GM23248 (cell line): ENCODE results near the gene TNFRSF19. TPM values are rescaled to one million over a fixed set of nuclear protein-coding genes. Genes with fewer than 3 reads are reported as not detected.

Experiments used
- DNase-seq: peaks from one replicate; pipeline ENCODE4 v3.0.0-alpha.2; 2015
- H2AFZ ChIP-seq: fragments of 200-600 bp; sonication (generic); 2 replicates; pipeline ENCODE4 v1.6.1; 2016; ENCODE audit warnings: antibody characterized with exemption
- H3F3A ChIP-seq: fragments of 200-600 bp; sonication (generic); 2 replicates; pipeline ENCODE4 v1.6.1; 2016; ENCODE audit warnings: mild to moderate bottlenecking, antibody characterized with exemption, mixed run types; ENCODE audit not compliant: insufficient read depth
- H3K27ac ChIP-seq: fragments of 200-600 bp; sonication (generic); 2 replicates; pipeline ENCODE4 v1.5.1; 2016; ENCODE audit warnings: mild to moderate bottlenecking
- H3K27me3 ChIP-seq: fragments of 200-600 bp; sonication (generic); replicated peaks from 2 replicates; pipeline ENCODE4 v1.6.1; 2016; ENCODE audit warnings: mild to moderate bottlenecking; ENCODE audit not compliant: insufficient read depth
- H3K36me3 ChIP-seq: fragments of 200-600 bp; sonication (generic); 2 replicates; pipeline ENCODE4 v1.6.1; 2016; ENCODE audit warnings: low read depth, mild to moderate bottlenecking
- H3K4me1 ChIP-seq: fragments of 200-600 bp; sonication (generic); 2 replicates; pipeline ENCODE4 v1.6.1; 2016; ENCODE audit warnings: mild to moderate bottlenecking; ENCODE audit not compliant: insufficient read depth
- H3K4me2 ChIP-seq: fragments of 200-600 bp; sonication (generic); one replicate; pipeline ENCODE4 v1.6.1; 2016; ENCODE audit warnings: mild to moderate bottlenecking; ENCODE audit not compliant: unreplicated experiment
- H3K4me3 ChIP-seq: fragments of 200-600 bp; sonication (generic); 2 replicates; pipeline ENCODE4 v1.5.1; 2016; ENCODE audit warnings: mild to moderate bottlenecking
- H3K79me2 ChIP-seq: fragments of 200-600 bp; sonication (generic); 2 replicates; pipeline ENCODE4 v1.6.1; 2016; ENCODE audit warnings: mild to moderate bottlenecking; ENCODE audit not compliant: insufficient read depth
- H3K9ac ChIP-seq: fragments of 200-600 bp; sonication (generic); 2 replicates; pipeline ENCODE4 v1.6.1; 2016; ENCODE audit warnings: mild to moderate bottlenecking
- H3K9me2 ChIP-seq: fragments of 200-600 bp; sonication (generic); 2 replicates; pipeline ENCODE4 v1.6.1; 2016; ENCODE audit warnings: mixed run types, mild to moderate bottlenecking, moderate library complexity; ENCODE audit not compliant: insufficient read depth
- H3K9me3 ChIP-seq: fragments of 200-600 bp; sonication (generic); one replicate; pipeline ENCODE4 v1.6.1; 2017; ENCODE audit warnings: low read depth
- H4K20me1 ChIP-seq: fragments of 200-600 bp; sonication (generic); 2 replicates; pipeline ENCODE4 v1.6.0; 2016; ENCODE audit not compliant: insufficient read depth
- EZH2 ChIP-seq: fragments of 200-600 bp; sonication (generic); IDR thresholded peaks from 2 replicates; pipeline ENCODE4 v1.6.1; 2018; ENCODE audit warnings: antibody characterized with exemption, mild to moderate bottlenecking; ENCODE audit not compliant: insufficient read depth, poor library complexity, severe bottlenecking
- EZH2phosphoT487 ChIP-seq: fragments of 200-600 bp; sonication (generic); IDR thresholded peaks from 2 replicates; pipeline ENCODE4 v1.6.1; 2018; ENCODE audit warnings: antibody characterized with exemption, moderate library complexity, mild to moderate bottlenecking, low read depth; ENCODE audit not compliant: insufficient read depth
- WGBS, 2 experiments: methylation state at CpG; one replicate each; pipeline ENCODE4 v1.1.6; 2015 to 2017; ENCODE audit warnings: low lambda C conversion rate in 2 of 2, low coverage in 1 of 2; ENCODE audit errors: missing lambda C conversion rate in 2 of 2; 5-methylcytosine and 5-hydroxymethylcytosine counted together
- in situ Hi-C: fragments of 300-500 bp; cut with MboI; formaldehyde crosslinking; loops from 2 replicates; pipeline ENCODE4 v1.15.0; 2020
- polyA plus RNA-seq: library from polyadenylated mRNA; unstranded; fragments of >200 nt; fragmentation: Nextera tagmentation; extraction: Ambion mirVana; gene quantifications from 2 replicates; pipeline ENCODE4 v1.2.1, GENCODE V29; 2016
- total RNA-seq: library from RNA; depleted of rRNA; stranded (reverse); fragments of >200 nt; shearing (Covaris generic); gene quantifications from 2 replicates; pipeline ENCODE4 v1.2.3, GENCODE V29; 2014

TNFRSF19 gene
- total and polyA plus RNA-seq, 2 experiments from 2014 or later: 3.4 TPM

DNA sequence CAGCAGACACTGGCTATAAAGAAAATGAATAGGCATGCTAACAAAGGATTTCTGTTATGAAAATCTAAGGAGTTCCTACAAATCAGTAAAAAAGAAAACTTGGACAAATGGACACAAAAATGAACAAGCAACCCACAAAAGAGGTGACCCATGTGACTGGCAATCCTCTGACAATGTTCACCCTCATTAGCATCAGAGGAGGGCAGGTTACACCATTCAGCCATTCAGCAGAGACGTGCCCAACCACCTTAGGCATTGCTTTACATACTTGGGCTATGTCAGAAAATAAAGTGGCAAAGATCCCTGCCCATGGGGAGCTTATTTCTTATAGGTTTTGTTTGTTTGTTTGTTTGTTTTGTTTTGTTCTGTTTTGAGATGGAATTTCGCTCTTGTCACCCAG, 46.0 kb downstream of the TNFRSF19 start:
- H3K9me3 ChIP-seq: no peaks in the 10 kb centered on the region
- H3K4me2 ChIP-seq: no peak overlapping the region
- H2AFZ ChIP-seq: no peak overlapping the region
- H3K27ac ChIP-seq: no peak overlapping the region
- no peaks in the 10 kb centered on the region for H3K36me3 ChIP-seq
- peaks cover 30% of the 10 kb centered on the region for H3K4me1 ChIP-seq
- in situ Hi-C loops: no loop called here
- DNase-seq: no peak
- no peaks in the 10 kb centered on the region for H4K20me1 ChIP-seq
- H3K79me2 ChIP-seq: no peaks in the 10 kb centered on the region
- H3K9ac ChIP-seq: no peak overlapping the region
- TF ChIP-seq EZH2: no peak
- no peak for TF ChIP-seq EZH2phosphoT487
- H3K4me3 ChIP-seq: no peak overlapping the region
- 95% methylated on average over 2 of the region's 2 CpGs for WGBS, 2 experiments
- no peaks in the 10 kb centered on the region for H3K27me3 ChIP-seq
- no peaks in the 10 kb centered on the region for H3K9me2 ChIP-seq
- H3F3A ChIP-seq: peaks cover 29% of the 10 kb centered on the region

DNA sequence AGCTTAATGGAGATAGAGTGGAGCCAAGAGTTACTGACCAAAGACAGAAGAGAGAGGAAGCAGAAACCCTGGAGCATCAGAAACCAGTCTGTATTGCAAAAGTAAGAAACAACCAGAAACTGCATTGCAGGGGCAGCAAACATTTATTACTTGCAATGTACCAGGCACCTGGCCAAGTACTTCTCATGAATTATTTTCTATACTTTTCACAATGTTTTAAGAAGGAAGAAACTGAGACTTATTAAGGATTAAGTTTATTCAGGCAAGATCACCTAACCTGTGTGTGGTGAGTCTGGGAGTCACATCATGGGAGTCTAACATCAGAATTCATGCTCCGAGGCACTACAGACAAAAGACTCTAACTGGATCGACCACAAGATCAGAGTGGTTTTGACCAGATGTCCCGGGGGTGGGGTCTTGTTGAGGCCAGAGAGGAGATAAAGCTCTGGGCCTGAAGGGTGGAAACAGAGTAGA, 47.4 kb downstream of the TNFRSF19 start:
- no peaks in the 10 kb centered on the region for H4K20me1 ChIP-seq
- H3K9me3 ChIP-seq: no peaks in the 10 kb centered on the region
- no peaks in the 10 kb centered on the region for H3K9me2 ChIP-seq
- peaks cover 33% of the 10 kb centered on the region for H3K4me1 ChIP-seq
- H2AFZ ChIP-seq: peak overlapping the region; percentile 17; the same call in 1 of the 2 replicates
- no peaks in the 10 kb centered on the region for H3K79me2 ChIP-seq
- H3K36me3 ChIP-seq: no peaks in the 10 kb centered on the region
- WGBS, 2 experiments: 21 to 28% methylated on average over 3 of the region's 3 CpGs
- TF ChIP-seq EZH2phosphoT487: no peak
- TF ChIP-seq EZH2: no peak
- DNase-seq: peak; percentile 51
- H3K4me2 ChIP-seq: peak overlapping the region; percentile 37
- no peaks in the 10 kb centered on the region for H3K27me3 ChIP-seq
- peak overlapping the region; percentile 21; the same call in 1 of the 2 replicates for H3K9ac ChIP-seq
- peak overlapping the region; percentile 40 for H3K27ac ChIP-seq
- H3F3A ChIP-seq: peaks cover 34% of the 10 kb centered on the region
- H3K4me3 ChIP-seq: 0 out of 2 replicates have a peak overlapping the region, but pooled peaks have one; percentile 2
- in situ Hi-C loops: no loop called here

DNA sequence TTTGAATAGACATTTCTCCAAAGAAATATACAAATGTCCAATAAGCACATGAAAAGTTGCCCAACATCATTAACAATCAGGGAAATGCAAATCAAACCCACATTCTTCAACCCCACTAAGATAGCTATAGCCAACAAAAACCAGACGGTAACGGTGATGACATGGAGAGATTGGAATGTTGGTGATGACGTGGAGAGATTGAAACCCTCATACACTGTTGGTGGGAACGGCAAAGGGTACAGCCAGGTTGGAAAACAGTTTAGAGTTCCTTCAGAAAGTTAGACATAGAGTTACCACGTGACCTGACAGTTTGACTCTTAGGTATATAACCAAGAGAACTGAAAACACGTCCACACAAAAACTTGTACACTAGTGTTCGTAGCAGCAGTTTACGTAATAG, 48.1 kb downstream of the TNFRSF19 start:
- H3F3A ChIP-seq: peaks cover 34% of the 10 kb centered on the region
- no peaks in the 10 kb centered on the region for H3K27me3 ChIP-seq
- peaks cover 33% of the 10 kb centered on the region for H3K4me1 ChIP-seq
- TF ChIP-seq EZH2phosphoT487: 0 out of 2 replicates have a peak, but pooled peaks have one; percentile 6
- TF ChIP-seq EZH2: no peak
- H3K36me3 ChIP-seq: no peaks in the 10 kb centered on the region
- no peak overlapping the region for H2AFZ ChIP-seq
- H4K20me1 ChIP-seq: no peaks in the 10 kb centered on the region
- peak overlapping the region; percentile 37 for H3K4me2 ChIP-seq
- peak overlapping the region; percentile 40 for H3K27ac ChIP-seq
- H3K9me2 ChIP-seq: no peaks in the 10 kb centered on the region
- no peaks in the 10 kb centered on the region for H3K79me2 ChIP-seq
- peak; percentile 79 for DNase-seq
- H3K9me3 ChIP-seq: no peaks in the 10 kb centered on the region
- in situ Hi-C loops: no loop called here
- 26 to 27% methylated on average over 8 of the region's 8 CpGs for WGBS, 2 experiments
- H3K4me3 ChIP-seq: no peak overlapping the region
- peak overlapping the region; percentile 21; the same call in 1 of the 2 replicates for H3K9ac ChIP-seq

DNA sequence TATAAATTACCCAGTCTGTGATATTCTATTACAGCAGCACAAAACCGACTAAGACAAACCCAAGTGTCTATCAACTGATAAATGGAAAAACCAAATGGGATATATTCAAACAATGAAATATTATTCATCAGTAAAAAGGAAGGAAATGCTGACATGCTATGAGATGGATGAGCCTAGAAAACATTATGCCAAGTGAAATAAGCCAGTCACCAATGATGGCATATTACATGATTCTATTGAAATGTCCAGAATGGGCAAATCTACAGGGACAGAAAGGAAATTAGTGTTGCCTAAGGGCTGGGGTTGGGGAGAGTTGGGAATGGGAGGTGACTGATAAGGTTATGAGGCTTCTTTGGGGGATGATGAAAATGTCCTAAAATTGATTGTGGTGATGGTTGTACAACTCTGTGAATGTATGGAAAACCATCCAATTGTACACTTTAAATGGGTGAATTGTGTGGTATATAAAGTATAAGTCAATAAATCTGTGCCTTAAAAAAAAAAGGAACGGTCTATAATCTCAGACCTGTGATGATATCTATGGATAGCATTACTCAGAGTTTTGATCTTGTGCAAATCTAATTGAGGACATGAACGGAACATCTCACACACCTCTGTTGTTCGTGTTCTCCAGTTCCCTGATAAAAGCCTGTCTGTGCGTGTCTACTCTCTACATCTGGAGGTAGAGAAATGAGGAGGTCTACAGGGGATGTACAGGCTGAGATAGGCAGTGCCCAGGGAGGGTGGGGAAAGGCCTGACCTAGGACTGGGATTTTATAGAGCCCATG, 49.0 kb downstream of the TNFRSF19 start:
- H2AFZ ChIP-seq: no peak overlapping the region
- peaks cover 33% of the 10 kb centered on the region for H3K4me1 ChIP-seq
- peak; percentile 24 for DNase-seq
- H3K79me2 ChIP-seq: no peaks in the 10 kb centered on the region
- H3K9ac ChIP-seq: no peak overlapping the region
- peaks cover 34% of the 10 kb centered on the region for H3F3A ChIP-seq
- no peaks in the 10 kb centered on the region for H3K9me2 ChIP-seq
- H3K4me3 ChIP-seq: no peak overlapping the region
- WGBS, 2 experiments: 95 to 99% methylated on average over 5 of the region's 5 CpGs
- no peaks in the 10 kb centered on the region for H3K9me3 ChIP-seq
- TF ChIP-seq EZH2phosphoT487: no peak
- no peak for TF ChIP-seq EZH2
- no peaks in the 10 kb centered on the region for H3K36me3 ChIP-seq
- H3K27me3 ChIP-seq: no peaks in the 10 kb centered on the region
- H3K27ac ChIP-seq: 0 out of 2 replicates have a peak overlapping the region, but pooled peaks have one; percentile 40
- in situ Hi-C loops: no loop called here
- H3K4me2 ChIP-seq: peak overlapping the region; percentile 37
- H4K20me1 ChIP-seq: no peaks in the 10 kb centered on the region
